ENCODE measurements around the gene CREB1. TPM values are rescaled to one million over a fixed set of nuclear protein-coding genes. Genes with fewer than 3 reads are reported as not detected.

CREB1 gene
- total and polyA plus RNA-seq, 2 donors (not counting 1 experiment from before 2014, with no cell fraction given) = 37.7 to 47.4 TPM

GRCh38 chr2:207603486-207603885 lies 73.7 kb downstream of the CREB1 start:
- H3K36me3 ChIP-seq (ENCODE audit: control insufficient read depth, insufficient read depth, low read length) = no peaks in the 10 kb centered on the region
- H3K27me3 ChIP-seq (ENCODE audit: control insufficient read depth, insufficient read depth, low read length) = no peaks in the 10 kb centered on the region
- H3K27ac ChIP-seq (ENCODE audit: insufficient read depth, low read length) = no peak overlapping the region
- no peaks in the 10 kb centered on the region for H3K79me2 ChIP-seq (ENCODE audit: control insufficient read depth, insufficient read depth, low read length)
- no peak overlapping the region for H2AFZ ChIP-seq (ENCODE audit: low read length)
- no peaks in the 10 kb centered on the region for H3K4me1 ChIP-seq (ENCODE audit: control insufficient read depth, extremely low read depth, insufficient read depth, low read length)
- no peaks in the 10 kb centered on the region for H4K20me1 ChIP-seq (ENCODE audit: control insufficient read depth, extremely low read depth, insufficient read depth, low read length)
- no peak overlapping the region for H3K4me3 ChIP-seq (replicated peaks in 1 of 4; ENCODE audit: control extremely low read depth in 1 of 4, insufficient read depth in 1 of 4, low read depth in 3 of 4, low read length in 4 of 4)
- no peak for TF ChIP-seq EZH2 (IDR thresholded peaks at IDR 0.05; ENCODE audit: low read length, missing control alignments)
- TF ChIP-seq, protein P1, sequence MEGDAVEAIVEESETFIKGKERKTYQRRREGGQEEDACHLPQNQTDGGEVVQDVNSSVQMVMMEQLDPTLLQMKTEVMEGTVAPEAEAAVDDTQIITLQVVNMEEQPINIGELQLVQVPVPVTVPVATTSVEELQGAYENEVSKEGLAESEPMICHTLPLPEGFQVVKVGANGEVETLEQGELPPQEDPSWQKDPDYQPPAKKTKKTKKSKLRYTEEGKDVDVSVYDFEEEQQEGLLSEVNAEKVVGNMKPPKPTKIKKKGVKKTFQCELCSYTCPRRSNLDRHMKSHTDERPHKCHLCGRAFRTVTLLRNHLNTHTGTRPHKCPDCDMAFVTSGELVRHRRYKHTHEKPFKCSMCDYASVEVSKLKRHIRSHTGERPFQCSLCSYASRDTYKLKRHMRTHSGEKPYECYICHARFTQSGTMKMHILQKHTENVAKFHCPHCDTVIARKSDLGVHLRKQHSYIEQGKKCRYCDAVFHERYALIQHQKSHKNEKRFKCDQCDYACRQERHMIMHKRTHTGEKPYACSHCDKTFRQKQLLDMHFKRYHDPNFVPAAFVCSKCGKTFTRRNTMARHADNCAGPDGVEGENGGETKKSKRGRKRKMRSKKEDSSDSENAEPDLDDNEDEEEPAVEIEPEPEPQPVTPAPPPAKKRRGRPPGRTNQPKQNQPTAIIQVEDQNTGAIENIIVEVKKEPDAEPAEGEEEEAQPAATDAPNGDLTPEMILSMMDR (conservative IDR thresholded peaks at IDR 0.05 in 1 of 2, IDR thresholded peaks at IDR 0.05 in 1 of 2; ENCODE audit: low read depth in 1 of 2, low read length in 2 of 2) = no peak
- H3K4me2 ChIP-seq (ENCODE audit: extremely low read depth, insufficient read depth, low read length) = no peak overlapping the region
- H3K9me3 ChIP-seq (ENCODE audit: control insufficient read depth, insufficient read depth, low read depth, low read length) = no peaks in the 10 kb centered on the region
- DNase-seq (ENCODE audit: low read depth in 2 of 2) = no peak
- H3K9ac ChIP-seq (ENCODE audit: insufficient read depth, low read length) = no peak overlapping the region

DNA sequence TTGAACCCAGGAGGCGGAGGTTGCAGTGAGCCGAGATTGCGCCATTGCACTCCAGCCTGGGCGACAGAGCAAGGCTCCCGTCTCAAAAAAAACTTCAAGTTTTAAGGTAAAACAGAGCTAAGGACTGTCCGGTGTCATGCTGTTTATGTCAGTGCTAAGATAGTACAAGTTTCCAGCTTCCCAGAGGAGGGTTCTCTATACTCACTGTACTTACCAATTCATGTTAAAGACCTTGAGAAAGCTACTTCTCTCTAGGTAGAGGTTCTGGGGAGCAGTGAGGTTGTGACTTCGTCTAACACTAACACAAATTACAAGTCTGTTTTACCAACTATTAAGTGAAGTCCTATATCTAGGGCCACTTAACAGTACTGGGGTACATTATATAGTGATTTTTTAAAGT lies 76.6 kb downstream of the CREB1 start:
- Histone ChIP-seq H3K27me3 (ENCODE audit: control insufficient read depth, insufficient read depth, low read length) (no peaks in the 10 kb centered on the region), H3K4me1 (ENCODE audit: control insufficient read depth, extremely low read depth, insufficient read depth, low read length) (no peaks in the 10 kb centered on the region), H2AFZ (ENCODE audit: low read length) (no peak overlapping the region), H4K20me1 (ENCODE audit: control insufficient read depth, extremely low read depth, insufficient read depth, low read length) (no peaks in the 10 kb centered on the region), H3K27ac (ENCODE audit: insufficient read depth, low read length) (no peak overlapping the region), H3K4me2 (ENCODE audit: extremely low read depth, insufficient read depth, low read length) (no peak overlapping the region), H3K4me3 (replicated peaks in 1 of 4; ENCODE audit: control extremely low read depth in 1 of 4, insufficient read depth in 1 of 4, low read depth in 3 of 4, low read length in 4 of 4) (no peak overlapping the region), H3K9me3 (ENCODE audit: control insufficient read depth, insufficient read depth, low read depth, low read length) (no peaks in the 10 kb centered on the region), H3K9ac (ENCODE audit: insufficient read depth, low read length) (no peak overlapping the region), H3K36me3 (ENCODE audit: control insufficient read depth, insufficient read depth, low read length) (no peaks in the 10 kb centered on the region), H3K79me2 (ENCODE audit: control insufficient read depth, insufficient read depth, low read length) (no peaks in the 10 kb centered on the region)
- no peak for TF ChIP-seq EZH2 (IDR thresholded peaks at IDR 0.05; ENCODE audit: low read length, missing control alignments)
- TF ChIP-seq, protein P1 (conservative IDR thresholded peaks at IDR 0.05 in 1 of 2, IDR thresholded peaks at IDR 0.05 in 1 of 2; ENCODE audit: low read depth in 1 of 2, low read length in 2 of 2) = no peak
- no peak for DNase-seq (ENCODE audit: low read depth in 2 of 2)

DNA sequence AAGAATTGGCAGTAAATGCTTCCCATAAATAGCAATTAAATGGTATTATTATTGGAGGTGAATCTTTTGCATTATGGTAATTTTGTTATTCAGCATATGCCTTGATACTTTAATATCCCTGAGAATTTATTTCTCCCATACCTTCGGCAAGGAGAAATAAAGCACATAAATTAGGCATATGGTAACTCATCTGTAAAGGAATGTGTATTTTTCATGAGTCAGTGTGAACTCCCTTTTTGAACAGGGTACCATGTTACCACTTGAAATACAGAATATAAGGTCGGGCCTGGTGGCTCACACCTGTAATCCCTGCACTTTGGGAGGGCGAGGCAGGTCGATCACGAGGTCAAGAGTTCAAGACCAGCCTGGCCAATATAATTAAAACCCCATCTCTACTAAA lies 77.1 kb downstream of the CREB1 start:
- H3K27me3 ChIP-seq (ENCODE audit: control insufficient read depth, insufficient read depth, low read length) = no peaks in the 10 kb centered on the region
- no peak overlapping the region for H3K9ac ChIP-seq (ENCODE audit: insufficient read depth, low read length)
- H3K4me1 ChIP-seq (ENCODE audit: control insufficient read depth, extremely low read depth, insufficient read depth, low read length) = no peaks in the 10 kb centered on the region
- TF ChIP-seq EZH2 (IDR thresholded peaks at IDR 0.05; ENCODE audit: low read length, missing control alignments) = no peak
- TF ChIP-seq, protein P1 (conservative IDR thresholded peaks at IDR 0.05 in 1 of 2, IDR thresholded peaks at IDR 0.05 in 1 of 2; ENCODE audit: low read depth in 1 of 2, low read length in 2 of 2) = no peak
- no peaks in the 10 kb centered on the region for H3K36me3 ChIP-seq (ENCODE audit: control insufficient read depth, insufficient read depth, low read length)
- no peaks in the 10 kb centered on the region for H3K79me2 ChIP-seq (ENCODE audit: control insufficient read depth, insufficient read depth, low read length)
- H4K20me1 ChIP-seq (ENCODE audit: control insufficient read depth, extremely low read depth, insufficient read depth, low read length) = no peaks in the 10 kb centered on the region
- H3K4me3 ChIP-seq (replicated peaks in 1 of 4; ENCODE audit: control extremely low read depth in 1 of 4, insufficient read depth in 1 of 4, low read depth in 3 of 4, low read length in 4 of 4) = no peak overlapping the region
- no peak overlapping the region for H3K4me2 ChIP-seq (ENCODE audit: extremely low read depth, insufficient read depth, low read length)
- no peak overlapping the region for H3K27ac ChIP-seq (ENCODE audit: insufficient read depth, low read length)
- H3K9me3 ChIP-seq (ENCODE audit: control insufficient read depth, insufficient read depth, low read depth, low read length) = no peaks in the 10 kb centered on the region
- DNase-seq (ENCODE audit: low read depth in 2 of 2) = no peak
- no peak overlapping the region for H2AFZ ChIP-seq (ENCODE audit: low read length)
